ENCODE data around the gene FUCA2.
"Not testable (repeated sequence)": the region's sequence is repeated elsewhere in the genome, so short reads cannot be mapped to it uniquely, and the experiment has no call there.

The FUCA2 gene

GRCh38 chr6:143490244-143490643 is 21.3 kb downstream of the FUCA2 start:
- no peak for DNase-seq

GRCh38 chr6:143486752-143487151 is 24.8 kb downstream of the FUCA2 start:
- no peak for DNase-seq

GRCh38 chr6:143485967-143486366 is 25.6 kb downstream of the FUCA2 start:
- DNase-seq, result no peak

GRCh38 chr6:143482593-143482992 is 28.9 kb downstream of the FUCA2 start:
- no peak for DNase-seq

- DNase-seq, result no peak
Measured at GRCh38 chr6:143478479-143479062, 32.9 kb downstream of the FUCA2 start.

- DNase-seq, result no peak
Measured at GRCh38 chr6:143476545-143476944, 35.0 kb downstream of the FUCA2 start.

- no peak for DNase-seq
Measured at GRCh38 chr6:143471822-143472221, 39.7 kb downstream of the FUCA2 start.

- DNase-seq, result not testable (repeated sequence)
Measured at GRCh38 chr6:143468823-143469222, 42.7 kb downstream of the FUCA2 start.

- no peak for DNase-seq
Measured at GRCh38 chr6:143468026-143468425, 43.5 kb downstream of the FUCA2 start.

GRCh38 chr6:143465546-143465945 is 46.0 kb downstream of the FUCA2 start:
- no peak for DNase-seq

- no peak for DNase-seq
Measured at GRCh38 chr6:143457563-143458359, 53.8 kb downstream of the FUCA2 start.

- no peak for DNase-seq
Measured at GRCh38 chr6:143451531-143451930, 60.0 kb downstream of the FUCA2 start.

- peak; percentile 93 for DNase-seq
Measured at GRCh38 chr6:143450453-143451371, 60.8 kb downstream of the FUCA2 start, which contains the start of the genes ADAT2 and PEX3. TSS of gene ADAT2 (minus strand) at chr6:143450695. CDS start at chr6:143450658, 37 bp downstream. TSS of gene PEX3 (plus strand) at chr6:143450805. CDS start at chr6:143451043, 238 bp downstream.

GRCh38 chr6:143449714-143450452 is 61.6 kb downstream of the FUCA2 start:
- DNase-seq, result no peak

GRCh38 chr6:143449082-143449713 is 62.3 kb downstream of the FUCA2 start:
- no peak for DNase-seq

- not testable (repeated sequence) for DNase-seq
Measured at GRCh38 chr6:143447865-143448264, 63.7 kb downstream of the FUCA2 start.

All from NCI-H2227 treated with DMSO at 0.1 percent for 48 hours (cell line).